Prostate gland (tissue), 2 donors: ENCODE measurements around the gene C11orf68. TPM values are rescaled to one million over a fixed set of nuclear protein-coding genes. Genes with fewer than 3 reads are reported as not detected.

ENCODE experiments used
- DNase-seq: peaks from one replicate; pipeline ENCODE4 v3.0.0-alpha.2; 2019; ENCODE audit warnings: low spot score
- H3K27ac ChIP-seq, 2 donors: fragments of 200-600 bp; sonication (generic); 2 replicates each; pipeline ENCODE4 v1.5.1; 2017 to 2019
- H3K27me3 ChIP-seq: fragments of 200-600 bp; sonication (generic); replicated peaks from 2 replicates; pipeline ENCODE4 v1.5.1; 2019; ENCODE audit not compliant: insufficient read depth
- H3K36me3 ChIP-seq, 2 donors: fragments of 200-600 bp; sonication (generic); 1 replicate in 1 of 2; 2 replicates in 1 of 2; pipeline versions ENCODE4 v1.5.1 to v1.8.1; 2017 to 2019
- H3K4me1 ChIP-seq: fragments of 200-600 bp; sonication (generic); replicated peaks from 2 replicates; pipeline ENCODE4 v1.5.1; 2019
- H3K4me3 ChIP-seq, 2 donors: fragments of 200-600 bp; sonication (generic); 2 replicates each; pipeline ENCODE4 v1.5.1; 2017 to 2019
- H3K9me3 ChIP-seq: fragments of 200-600 bp; sonication (generic); 2 replicates; pipeline ENCODE4 v1.5.1; 2017
- POLR2A ChIP-seq: fragments of 450-650 bp; IDR thresholded peaks from one replicate; pipeline ENCODE4 v1.6.1; 2016; ENCODE audit warnings: antibody characterized with exemption, mild to moderate bottlenecking
- POLR2AphosphoS5 ChIP-seq: sonication (generic); formaldehyde crosslinking; IDR thresholded peaks from one replicate; pipeline ENCODE4 v1.6.1; 2017; ENCODE audit warnings: antibody characterized with exemption
- WGBS: methylation state at CpG from one replicate; pipeline ENCODE4 v1.1.5; 2018; 5-methylcytosine and 5-hydroxymethylcytosine counted together
- intact Hi-C: fragments of 100-400 bp; cut with DNase I; formaldehyde crosslinking; loops from one replicate; pipeline ENCODE4 v1.14.2; 2022
- total RNA-seq, 2 donors: library from RNA; depleted of rRNA; stranded (reverse); fragments of >200 nt; gene quantifications; one replicate each; pipeline ENCODE4 v1.1.0, GENCODE V29; 2016
- TF ChIP-seq, protein P1 (sequence below), 4 experiments: fragments of 200-600 bp in 2 of 4; fragments of 450-650 bp in 2 of 4; sonication (generic) in 2 of 4; IDR thresholded peaks; 1 replicate in 3 of 4; 2 replicates in 1 of 4; pipeline ENCODE4 v1.5.1; 2016 to 2019; ENCODE audit warnings: antibody characterized with exemption in 4 of 4, mild to moderate bottlenecking in 2 of 4, moderate library complexity in 2 of 4

The C11orf68 gene
- total RNA-seq, 2 donors from 2014 or later = 30.1 to 54.6 TPM

DNA sequence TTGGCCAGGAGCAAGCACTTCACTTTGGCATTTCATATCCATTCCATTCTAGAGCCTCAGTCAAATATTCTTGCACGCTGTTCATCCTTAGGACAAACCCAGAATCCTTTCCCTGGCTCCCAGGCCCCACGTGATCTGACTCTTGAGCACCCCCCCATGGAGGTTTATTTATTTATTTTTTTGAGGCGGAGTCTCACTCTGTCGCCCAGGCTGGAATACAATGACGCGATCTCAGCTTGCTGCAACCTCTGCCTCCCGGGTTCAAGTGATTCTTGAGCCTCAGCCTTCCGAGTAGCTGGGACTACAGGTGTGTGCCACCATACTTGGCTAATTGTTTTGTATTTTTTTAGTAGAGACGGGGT is 13.7 kb upstream of the C11orf68 start:
- no peaks in the 10 kb centered on the region for H3K36me3 ChIP-seq
- H3K27ac ChIP-seq = no peak overlapping the region
- TF ChIP-seq POLR2AphosphoS5 (no peak), POLR2A (no peak)
- TF ChIP-seq, protein P1, sequence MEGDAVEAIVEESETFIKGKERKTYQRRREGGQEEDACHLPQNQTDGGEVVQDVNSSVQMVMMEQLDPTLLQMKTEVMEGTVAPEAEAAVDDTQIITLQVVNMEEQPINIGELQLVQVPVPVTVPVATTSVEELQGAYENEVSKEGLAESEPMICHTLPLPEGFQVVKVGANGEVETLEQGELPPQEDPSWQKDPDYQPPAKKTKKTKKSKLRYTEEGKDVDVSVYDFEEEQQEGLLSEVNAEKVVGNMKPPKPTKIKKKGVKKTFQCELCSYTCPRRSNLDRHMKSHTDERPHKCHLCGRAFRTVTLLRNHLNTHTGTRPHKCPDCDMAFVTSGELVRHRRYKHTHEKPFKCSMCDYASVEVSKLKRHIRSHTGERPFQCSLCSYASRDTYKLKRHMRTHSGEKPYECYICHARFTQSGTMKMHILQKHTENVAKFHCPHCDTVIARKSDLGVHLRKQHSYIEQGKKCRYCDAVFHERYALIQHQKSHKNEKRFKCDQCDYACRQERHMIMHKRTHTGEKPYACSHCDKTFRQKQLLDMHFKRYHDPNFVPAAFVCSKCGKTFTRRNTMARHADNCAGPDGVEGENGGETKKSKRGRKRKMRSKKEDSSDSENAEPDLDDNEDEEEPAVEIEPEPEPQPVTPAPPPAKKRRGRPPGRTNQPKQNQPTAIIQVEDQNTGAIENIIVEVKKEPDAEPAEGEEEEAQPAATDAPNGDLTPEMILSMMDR (IDR thresholded peaks at IDR 0.05) = no peak
- WGBS = 42% methylated on average over 9 of the region's 9 CpGs
- H3K4me1 ChIP-seq = no peaks in the 10 kb centered on the region
- no peaks in the 10 kb centered on the region for H3K27me3 ChIP-seq
- no peaks in the 10 kb centered on the region for H3K9me3 ChIP-seq
- intact Hi-C loops = no loop called here
- no peak overlapping the region for H3K4me3 ChIP-seq
- no peak for DNase-seq

DNA sequence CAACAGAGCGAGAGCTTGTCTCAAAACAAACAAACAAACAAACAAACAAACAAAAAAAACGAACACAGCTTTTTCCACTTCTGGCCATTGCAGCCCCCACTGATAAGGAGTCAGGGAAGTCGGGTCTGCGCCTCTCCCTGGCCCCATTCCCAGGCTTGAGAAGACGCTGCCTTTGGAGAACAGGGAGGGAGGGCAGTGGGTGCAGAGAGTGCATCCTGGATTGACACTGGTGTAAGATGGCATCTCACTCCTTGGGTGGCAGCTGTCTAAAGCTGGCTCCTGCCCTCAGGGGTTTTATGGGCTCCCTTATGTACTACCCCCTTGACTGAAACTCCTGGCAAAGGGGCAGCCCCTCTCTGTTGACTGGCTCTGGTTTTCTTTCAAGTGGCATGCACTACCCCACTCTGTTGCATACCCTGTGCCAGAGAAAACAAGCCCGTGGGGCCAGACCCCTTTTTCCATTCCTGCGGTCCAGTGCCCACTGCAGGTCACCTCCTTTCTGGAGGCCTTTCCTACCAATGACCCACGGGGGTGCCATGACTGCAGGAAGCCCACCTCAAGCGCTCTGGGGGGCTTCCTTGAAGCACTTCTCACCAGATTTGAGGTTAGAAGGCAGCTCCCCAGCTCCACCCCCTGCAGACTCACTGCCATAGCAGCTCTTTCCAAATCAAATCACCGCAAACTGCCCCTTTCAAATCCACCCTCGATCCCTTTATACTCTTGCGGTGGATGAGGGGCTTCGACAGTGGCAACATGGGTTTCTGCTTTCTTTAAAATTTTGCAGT is 13.1 kb upstream of the C11orf68 start:
- Histone ChIP-seq H3K27me3 (no peaks in the 10 kb centered on the region), H3K4me1 (no peaks in the 10 kb centered on the region), H3K36me3 (no peaks in the 10 kb centered on the region), H3K4me3 (no peak overlapping the region), H3K27ac (no peak overlapping the region), H3K9me3 (no peaks in the 10 kb centered on the region)
- 54% methylated on average over 13 of the region's 13 CpGs for WGBS
- intact Hi-C loops = no loop called here
- TF ChIP-seq, protein P1 (IDR thresholded peaks at IDR 0.05) = no peak
- no peak for TF ChIP-seq POLR2AphosphoS5
- TF ChIP-seq POLR2A = no peak
- DNase-seq = no peak

DNA sequence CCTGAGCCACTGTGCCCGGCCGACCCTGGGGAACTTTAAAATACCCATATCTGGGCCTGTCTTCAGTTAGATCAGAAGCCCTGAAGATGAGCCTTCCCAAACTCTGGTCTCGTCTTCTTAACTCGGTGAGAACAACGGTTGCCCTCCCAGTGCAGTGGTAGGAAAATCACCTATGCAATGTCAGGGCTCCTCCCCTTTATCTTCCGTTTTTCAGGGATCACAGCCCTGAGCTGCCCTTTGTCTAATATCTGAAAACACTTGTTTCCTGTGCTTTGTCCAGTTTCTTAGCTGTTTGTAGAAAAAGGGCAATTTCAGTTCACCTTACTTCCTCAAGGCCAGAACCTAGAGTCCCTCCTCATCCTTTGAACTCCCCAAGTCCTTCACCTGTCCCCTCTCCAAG is 9.8 kb upstream of the C11orf68 start:
- no peaks in the 10 kb centered on the region for H3K9me3 ChIP-seq
- no peaks in the 10 kb centered on the region for H3K4me1 ChIP-seq
- no peak for TF ChIP-seq POLR2AphosphoS5
- TF ChIP-seq, protein P1 (IDR thresholded peaks at IDR 0.05) = no peak
- H3K27me3 ChIP-seq = no peaks in the 10 kb centered on the region
- intact Hi-C loops = no loop called here
- H3K27ac ChIP-seq = no peak overlapping the region
- H3K4me3 ChIP-seq = no peak overlapping the region
- 67% methylated on average over 6 of the region's 6 CpGs for WGBS
- no peak for DNase-seq
- no peaks in the 10 kb centered on the region for H3K36me3 ChIP-seq

DNA sequence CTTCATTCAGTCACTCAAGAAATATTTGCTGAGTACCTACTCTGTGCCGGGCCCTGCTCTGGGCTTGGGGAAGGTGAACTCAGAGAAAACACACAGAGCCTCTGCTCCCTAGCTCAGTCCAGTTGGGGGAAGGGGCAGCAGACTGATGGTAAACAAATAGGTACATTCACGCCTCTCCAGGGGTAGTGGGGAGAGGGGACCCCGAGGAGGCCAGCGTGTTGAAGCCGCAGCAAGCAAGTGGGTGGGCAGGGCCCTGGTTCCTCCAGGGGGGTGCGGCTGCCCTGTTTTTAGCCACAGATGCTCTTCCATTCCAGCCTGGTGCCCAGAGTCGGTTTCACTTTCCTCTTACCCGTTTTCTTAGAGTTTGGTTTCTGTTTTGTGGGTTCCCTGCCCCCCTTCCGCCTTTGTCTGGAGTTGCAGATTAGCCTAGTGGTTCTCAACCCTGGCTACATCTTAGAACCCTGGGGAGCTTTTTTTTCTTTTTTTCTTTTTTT is 9.1 kb upstream of the C11orf68 start:
- Histone ChIP-seq H3K27me3 (no peaks in the 10 kb centered on the region), H3K36me3 (no peaks in the 10 kb centered on the region), H3K4me3 (no peak overlapping the region), H3K27ac (no peak overlapping the region), H3K4me1 (no peaks in the 10 kb centered on the region), H3K9me3 (no peaks in the 10 kb centered on the region)
- 52% methylated on average over 9 of the region's 9 CpGs for WGBS
- intact Hi-C loops = no loop called here
- TF ChIP-seq POLR2AphosphoS5 (no peak), POLR2A (no peak)
- TF ChIP-seq, protein P1 (IDR thresholded peaks at IDR 0.05) = no peak
- DNase-seq = no peak

DNA sequence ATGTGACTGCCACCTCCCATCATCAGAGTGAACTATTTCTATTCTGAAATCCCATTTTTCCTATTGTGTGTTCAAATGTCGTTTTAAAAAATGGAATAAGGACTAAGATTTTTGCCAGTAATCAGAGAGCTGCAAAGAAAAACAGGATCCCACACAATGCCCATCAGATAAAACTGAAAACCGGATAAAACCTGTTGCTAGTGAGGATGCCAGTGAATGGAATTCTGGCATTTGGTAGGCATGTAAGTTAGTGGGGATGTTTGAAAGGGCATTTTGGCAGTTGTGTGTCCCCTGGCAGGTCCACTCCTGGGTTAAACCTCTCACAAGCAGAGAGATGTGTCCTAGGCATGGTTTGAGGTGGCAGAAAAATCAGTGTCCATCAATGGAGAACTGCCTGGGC is 6.5 kb upstream of the C11orf68 start:
- H3K36me3 ChIP-seq = no peaks in the 10 kb centered on the region
- TF ChIP-seq, protein P1 (IDR thresholded peaks at IDR 0.05) = no peak
- no peak for TF ChIP-seq POLR2A
- no peak for TF ChIP-seq POLR2AphosphoS5
- H3K4me3 ChIP-seq = no peak overlapping the region
- no peaks in the 10 kb centered on the region for H3K27me3 ChIP-seq
- WGBS = 37% methylated on average over 2 of the region's 2 CpGs
- H3K27ac ChIP-seq = no peak overlapping the region
- H3K9me3 ChIP-seq = no peaks in the 10 kb centered on the region
- DNase-seq = no peak
- intact Hi-C loops = no loop called here
- H3K4me1 ChIP-seq = peaks cover 8% of the 10 kb centered on the region
